ENCODE measurements around the gene ANGPT4. TPM values are rescaled to one million over a fixed set of nuclear protein-coding genes. Genes with fewer than 3 reads are reported as not detected.

The ANGPT4 gene
- total and polyA plus RNA-seq, 12 donors, result 0.05 to 0.44 (median 0.26) TPM; not detected in 8

GRCh38 chr20:961768-962167, 45.6 kb upstream of the ANGPT4 start:
- no peak for DNase-seq
- H3K27me3 ChIP-seq, result peaks cover 0 to 88% (median 40%) of the 10 kb centered on the region in 7 donors

GRCh38 chr20:959996-960615, 44.0 kb upstream of the ANGPT4 start:
- WGBS, 2 donors, result 50 to 64% methylated on average over 16 of the region's 16 CpGs
- no peak overlapping the region for H3K27ac ChIP-seq

More at GRCh38 chr20:961768-962167, 45.6 kb upstream of the ANGPT4 start:
- Histone ChIP-seq H3K27ac (no peak overlapping the region), H3K9me3 (no peaks in the 10 kb centered on the region), H3K36me3 (no peaks in the 10 kb centered on the region), H3K4me3 (no peak overlapping the region), H3K4me1 (no peaks in the 10 kb centered on the region)
- WGBS, 2 donors, result 37 to 46% methylated on average over 2 of the region's 2 CpGs
- TF ChIP-seq CTCF (IDR thresholded peaks at IDR 0.05), result no peak
- ATAC-seq, result no peak
- intact Hi-C loops (cut with DNase I), result loop anchor here in 3 of 10 donors (10.0 kb wide), 2 partner anchors 233 to 253 kb away; no protein-coding TSS in a partner anchor

DNA sequence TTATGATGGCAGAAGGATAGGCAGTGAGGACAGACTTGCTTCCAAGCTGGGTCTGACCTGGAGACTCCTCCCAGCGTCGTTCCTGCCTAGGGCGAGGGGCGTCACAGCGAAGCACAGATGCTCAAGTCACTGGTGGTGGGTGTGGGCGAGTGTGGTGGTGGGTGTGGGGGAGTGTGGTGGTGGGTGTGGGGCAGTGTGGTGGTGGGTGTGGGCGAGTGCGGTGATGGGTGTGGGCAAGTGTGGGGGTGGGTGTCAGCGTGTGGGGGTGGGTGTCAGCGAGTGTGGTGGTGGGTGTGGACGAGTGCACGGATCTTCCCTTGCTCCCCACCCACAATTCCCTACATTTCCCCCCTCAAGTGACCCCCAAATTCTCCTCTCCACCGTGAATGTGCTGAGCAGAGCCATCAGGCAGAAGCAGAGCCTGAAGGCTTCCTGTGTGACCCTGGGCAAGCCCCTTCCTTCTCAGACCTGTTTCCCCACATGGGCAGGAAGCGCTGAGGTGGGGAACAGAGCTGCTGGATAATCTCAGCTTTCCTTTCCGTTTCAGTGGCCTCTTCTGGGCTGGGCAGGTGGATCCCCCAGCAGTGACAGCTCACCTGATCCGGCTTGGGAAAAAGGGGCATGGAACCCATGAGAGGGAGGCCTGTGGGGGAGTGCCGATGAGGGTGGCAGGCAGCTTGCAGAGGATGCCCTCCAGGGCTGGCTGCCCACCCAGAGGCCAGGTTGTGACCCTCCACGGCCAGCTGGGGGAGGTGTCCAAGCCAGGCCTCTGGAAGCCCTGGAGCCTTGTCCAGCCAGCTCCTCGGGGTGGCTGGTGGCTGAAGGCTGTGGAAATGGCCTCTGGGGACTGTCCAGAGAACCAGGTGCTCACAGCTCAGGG, 43.0 kb upstream of the ANGPT4 start:
- no peak for TF ChIP-seq CTCF (IDR thresholded peaks at IDR 0.05)
- peaks cover 0 to 90% (median 61%) of the 10 kb centered on the region in 7 donors for H3K27me3 ChIP-seq
- WGBS, 2 donors, result 56 to 63% methylated on average over 19 of the region's 19 CpGs
- ATAC-seq (no peak), DNase-seq (no peak)
- intact Hi-C loops (cut with DNase I), result loop anchor here in 1 of 10 donors (5.0 kb wide), 1 partner anchor 253 kb away; no protein-coding TSS in a partner anchor
- peaks cover 0 to 4% (median 0%) of the 10 kb centered on the region in 9 donors for H3K4me1 ChIP-seq
- H3K27ac ChIP-seq, result no peak overlapping the region
- no peaks in the 10 kb centered on the region for H3K36me3 ChIP-seq
- no peak overlapping the region for H3K4me3 ChIP-seq
- H3K9me3 ChIP-seq, result no peaks in the 10 kb centered on the region

More at GRCh38 chr20:959996-960615, 44.0 kb upstream of the ANGPT4 start:
- H3K27me3 ChIP-seq, result peaks cover 0 to 87% (median 56%) of the 10 kb centered on the region in 7 donors
- no peak for TF ChIP-seq CTCF (IDR thresholded peaks at IDR 0.05)
- ATAC-seq (no peak), DNase-seq (no peak)
- H3K4me1 ChIP-seq, result peaks cover 0 to 4% (median 0%) of the 10 kb centered on the region in 9 donors
- H3K36me3 ChIP-seq, result no peaks in the 10 kb centered on the region
- no peak overlapping the region for H3K4me3 ChIP-seq
- H3K9me3 ChIP-seq, result no peaks in the 10 kb centered on the region
- intact Hi-C loops (cut with DNase I), result loop anchor here in 4 of 10 donors (5.0 to 10.0 kb wide), 3 partner anchors 235 to 255 kb away; no protein-coding TSS in a partner anchor

GRCh38 chr20:957544-957943, 41.4 kb upstream of the ANGPT4 start:
- no peak for DNase-seq

More at GRCh38 chr20:957544-957943, 41.4 kb upstream of the ANGPT4 start:
- Histone ChIP-seq H3K4me1 (peaks cover 0 to 4% (median 0%) of the 10 kb centered on the region in 9 donors), H3K36me3 (no peaks in the 10 kb centered on the region), H3K27ac (no peak overlapping the region), H3K9me3 (no peaks in the 10 kb centered on the region), H3K4me3 (no peak overlapping the region), H3K27me3 (peaks cover 0 to 79% (median 65%) of the 10 kb centered on the region in 7 donors)
- TF ChIP-seq CTCF (IDR thresholded peaks at IDR 0.05), result no peak
- ATAC-seq, result no peak
- WGBS, 2 donors, result 87 to 100% methylated on average over 1 of the region's 1 CpG
- intact Hi-C loops (cut with DNase I), result loop anchor here in 4 of 10 donors (2.0 to 5.0 kb wide), 3 partner anchors 139 to 255 kb away; no protein-coding TSS in a partner anchor
